Keratinocyte (primary cell): ENCODE data around the gene DCDC1. TPM values are rescaled to one million over a fixed set of nuclear protein-coding genes. Genes with fewer than 3 reads are reported as not detected.

ENCODE experiments used
- DNase-seq: peaks from one replicate; pipeline ENCODE4 v3.0.0-alpha.2; 2011; ENCODE audit warnings: low read depth, missing footprints, low spot score
- FAIRE-seq: peaks from 2 replicates; lab custom pipeline; 2011; peaks lifted over from hg19 to GRCh38; lab: Jason Lieb, UNC
- H2AFZ ChIP-seq: 2 replicates; pipeline ENCODE4 v1.6.0; 2012; ENCODE audit warnings: low read length, control low read depth, inconsistent platforms; ENCODE audit not compliant: control insufficient read depth
- H3K27ac ChIP-seq: 2 replicates; pipeline ENCODE4 v1.5.1; 2011; ENCODE audit warnings: low read length; ENCODE audit not compliant: control insufficient read depth, insufficient read depth
- H3K27me3 ChIP-seq: 3 replicates; pipeline ENCODE4 v1.6.0; 2011; ENCODE audit warnings: low read length; ENCODE audit not compliant: control insufficient read depth, insufficient read depth; ENCODE audit errors: extremely low read depth
- H3K36me3 ChIP-seq, 2 experiments: 2 replicates in 1 of 2; 3 replicates in 1 of 2; pipeline ENCODE4 v1.5.1; 2011; ENCODE audit warnings: low read length in 2 of 2, mild to moderate bottlenecking in 1 of 2; ENCODE audit not compliant: control insufficient read depth in 2 of 2, insufficient read depth in 2 of 2; ENCODE audit errors: extremely low read depth in 1 of 2
- H3K4me1 ChIP-seq: 3 replicates; pipeline ENCODE4 v1.5.1; 2011; ENCODE audit warnings: low read length; ENCODE audit not compliant: control insufficient read depth, insufficient read depth; ENCODE audit errors: extremely low read depth
- H3K4me2 ChIP-seq: 3 replicates; pipeline ENCODE4 v1.6.0; 2011; ENCODE audit warnings: low read depth, low read length; ENCODE audit not compliant: control insufficient read depth, insufficient read depth; ENCODE audit errors: extremely low read depth
- H3K4me3 ChIP-seq, 3 experiments: fragments of 200-600 bp in 1 of 3; sonication (generic) in 1 of 3; 2 replicates in 2 of 3; 3 replicates in 1 of 3; pipeline ENCODE4 v1.5.1; 2011 to 2016; ENCODE audit warnings: low read length in 3 of 3, mild to moderate bottlenecking in 3 of 3, control low read depth in 2 of 3, inconsistent platforms in 1 of 3, low read depth in 1 of 3, mixed read lengths in 1 of 3, mixed run types in 1 of 3, moderate library complexity in 1 of 3; ENCODE audit not compliant: control insufficient read depth in 2 of 3, insufficient read depth in 2 of 3; ENCODE audit errors: extremely low read depth in 1 of 3
- H3K79me2 ChIP-seq: 2 replicates; pipeline ENCODE4 v1.6.0; 2012; ENCODE audit warnings: low read length; ENCODE audit not compliant: control insufficient read depth, insufficient read depth
- H3K9ac ChIP-seq: 3 replicates; pipeline ENCODE4 v1.6.0; 2011; ENCODE audit warnings: low read length; ENCODE audit not compliant: control insufficient read depth, insufficient read depth; ENCODE audit errors: extremely low read depth
- H3K9me1 ChIP-seq: 3 replicates; pipeline ENCODE4 v1.6.0; 2011; ENCODE audit warnings: low read length; ENCODE audit not compliant: control insufficient read depth, insufficient read depth; ENCODE audit errors: extremely low read depth
- H3K9me3 ChIP-seq: 2 replicates; pipeline ENCODE4 v1.5.1; 2012; ENCODE audit warnings: low read depth, low read length; ENCODE audit not compliant: control insufficient read depth
- H4K20me1 ChIP-seq: 3 replicates; pipeline ENCODE4 v1.6.0; 2011; ENCODE audit warnings: low read length; ENCODE audit not compliant: control insufficient read depth, insufficient read depth; ENCODE audit errors: extremely low read depth
- CTCF ChIP-seq, 3 experiments: IDR thresholded peaks in 1 of 3; conservative IDR thresholded peaks in 1 of 3; optimal IDR thresholded peaks in 1 of 3; 2 replicates in 2 of 3; 3 replicates in 1 of 3; pipeline versions ENCODE3 to v1.5.1; 2011; ENCODE audit warnings: low read length in 3 of 3, mild to moderate bottlenecking in 3 of 3, moderate library complexity in 2 of 3, control low read depth in 1 of 3, inconsistent platforms in 1 of 3; ENCODE audit not compliant: insufficient read depth in 2 of 3; ENCODE audit errors: extremely low read depth in 1 of 3
- EZH2 ChIP-seq: IDR thresholded peaks from one replicate; pipeline ENCODE4 v1.6.1; 2012; ENCODE audit warnings: inconsistent platforms, mild to moderate bottlenecking, low read length, moderate library complexity
- dilution Hi-C: fragments of 300-500 bp; cut with MboI; formaldehyde crosslinking; loops from one replicate; pipeline ENCODE4 v1.7.0; 2020; ENCODE audit warnings: low sequenced_read_pairs; ENCODE audit not compliant: extremely low pct_ligation_motif_present
- polyA plus RNA-seq, 5 experiments: library from polyadenylated mRNA; depleted of rRNA in 3 of 5; stranded (reverse) in 3 of 5; stranded (forward) in 1 of 5; unstranded in 1 of 5; fragments of >200 nt; gene quantifications; 1 replicate in 1 of 5; 2 replicates in 3 of 5; 3 replicates in 1 of 5; pipeline versions ENCODE4 v1.2.1 to v1.2.3, GENCODE V29; 2011 to 2012; ENCODE audit warnings: missing spikeins in 2 of 5, low read depth in 1 of 5, low replicate concordance in 1 of 5

Gene DCDC1
- polyA plus RNA-seq, 1 donor (not counting 4 experiments of a cell fraction or from before 2014, with no cell fraction given): 0.08 TPM

- DNase-seq (no peak), FAIRE-seq (no peak)
- Histone ChIP-seq H3K4me1 (no peaks in the 10 kb centered on the region), H3K4me3 (no peak overlapping the region), H3K27me3 (no peaks in the 10 kb centered on the region), H3K27ac (no peak overlapping the region), H4K20me1 (no peaks in the 10 kb centered on the region), H3K9me3 (no peaks in the 10 kb centered on the region), H2AFZ (no peak overlapping the region), H3K36me3 (peaks cover 0 to 2% of the 10 kb centered on the region in 2 experiments), H3K9ac (no peak overlapping the region), H3K4me2 (no peak overlapping the region), H3K79me2 (no peaks in the 10 kb centered on the region), H3K9me1 (no peaks in the 10 kb centered on the region)
- no peak for TF ChIP-seq EZH2
- TF ChIP-seq CTCF (optimal IDR thresholded peaks at IDR 0.05 in 1 of 3, IDR thresholded peaks at IDR 0.05 in 1 of 3, conservative IDR thresholded peaks at IDR 0.05 in 1 of 3; ENCODE audit: extremely low read depth in 1 of 3, insufficient read depth in 2 of 3, low read length in 3 of 3): no peak
- dilution Hi-C loops: no loop called here
These were observed 48.3 kb upstream of the DCDC1 start for GRCh38 chr11:31417816-31418215.

- H3K36me3 ChIP-seq: peaks cover 0 to 2% of the 10 kb centered on the region in 2 experiments
- H3K4me3 ChIP-seq: no peak overlapping the region
- H3K9me1 ChIP-seq: no peaks in the 10 kb centered on the region
- H3K4me2 ChIP-seq: no peak overlapping the region
- no peak for TF ChIP-seq CTCF (optimal IDR thresholded peaks at IDR 0.05 in 1 of 3, IDR thresholded peaks at IDR 0.05 in 1 of 3, conservative IDR thresholded peaks at IDR 0.05 in 1 of 3; ENCODE audit: extremely low read depth in 1 of 3, insufficient read depth in 2 of 3, low read length in 3 of 3)
- no peak for TF ChIP-seq EZH2
- dilution Hi-C loops: no loop called here
- no peaks in the 10 kb centered on the region for H3K27me3 ChIP-seq
- H3K9ac ChIP-seq: no peak overlapping the region
- H3K9me3 ChIP-seq: no peaks in the 10 kb centered on the region
- H2AFZ ChIP-seq: no peak overlapping the region
- no peaks in the 10 kb centered on the region for H3K79me2 ChIP-seq
- H4K20me1 ChIP-seq: no peaks in the 10 kb centered on the region
- H3K4me1 ChIP-seq: peaks cover 3% of the 10 kb centered on the region
- FAIRE-seq (no peak), DNase-seq (no peak)
- no peak overlapping the region for H3K27ac ChIP-seq
These were observed 47.8 kb upstream of the DCDC1 start for GRCh38 chr11:31417357-31417756.
